SU-DHL-6 (cell line): Measurements from ENCODE around the gene LRRC10.

ENCODE experiments used
- EZH2phosphoT487 ChIP-seq: fragments of 200-600 bp; sonication (generic), shearing (Covaris generic); conservative IDR thresholded peaks from 2 replicates; pipeline ENCODE4 v1.6.1; 2018; ENCODE audit warnings: mild to moderate bottlenecking, antibody characterized with exemption, low read length, moderate library complexity, mixed read lengths
- TF ChIP-seq, protein P1 (sequence below): fragments of 200-600 bp; sonication (generic); IDR thresholded peaks from one replicate; pipeline ENCODE4 v1.5.1; 2017; ENCODE audit warnings: antibody characterized with exemption, mild to moderate bottlenecking, low read length, moderate library complexity; ENCODE audit not compliant: insufficient read depth, poor library complexity, severe bottlenecking

DNA sequence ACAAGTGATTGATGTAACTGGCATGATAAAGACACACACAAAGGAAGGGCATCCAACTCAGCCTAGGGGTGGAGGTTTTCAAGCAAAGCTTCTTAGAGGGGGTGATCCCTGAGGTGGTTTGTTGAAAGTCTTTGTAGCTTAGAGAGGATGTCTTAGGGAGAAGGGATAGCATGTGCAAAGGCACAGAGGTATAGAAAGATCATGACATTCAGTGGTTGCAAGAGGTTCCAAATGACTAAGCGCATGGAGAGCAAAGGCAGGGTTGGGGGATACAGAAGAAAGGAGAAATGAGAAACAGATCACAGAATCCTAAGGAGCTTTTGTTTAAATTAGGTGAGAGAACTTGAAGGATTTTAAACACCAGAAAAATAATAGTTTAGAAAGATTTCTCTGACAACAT, 30.6 kb downstream of the LRRC10 start:
- TF ChIP-seq, protein P1, sequence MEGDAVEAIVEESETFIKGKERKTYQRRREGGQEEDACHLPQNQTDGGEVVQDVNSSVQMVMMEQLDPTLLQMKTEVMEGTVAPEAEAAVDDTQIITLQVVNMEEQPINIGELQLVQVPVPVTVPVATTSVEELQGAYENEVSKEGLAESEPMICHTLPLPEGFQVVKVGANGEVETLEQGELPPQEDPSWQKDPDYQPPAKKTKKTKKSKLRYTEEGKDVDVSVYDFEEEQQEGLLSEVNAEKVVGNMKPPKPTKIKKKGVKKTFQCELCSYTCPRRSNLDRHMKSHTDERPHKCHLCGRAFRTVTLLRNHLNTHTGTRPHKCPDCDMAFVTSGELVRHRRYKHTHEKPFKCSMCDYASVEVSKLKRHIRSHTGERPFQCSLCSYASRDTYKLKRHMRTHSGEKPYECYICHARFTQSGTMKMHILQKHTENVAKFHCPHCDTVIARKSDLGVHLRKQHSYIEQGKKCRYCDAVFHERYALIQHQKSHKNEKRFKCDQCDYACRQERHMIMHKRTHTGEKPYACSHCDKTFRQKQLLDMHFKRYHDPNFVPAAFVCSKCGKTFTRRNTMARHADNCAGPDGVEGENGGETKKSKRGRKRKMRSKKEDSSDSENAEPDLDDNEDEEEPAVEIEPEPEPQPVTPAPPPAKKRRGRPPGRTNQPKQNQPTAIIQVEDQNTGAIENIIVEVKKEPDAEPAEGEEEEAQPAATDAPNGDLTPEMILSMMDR: no peak
- TF ChIP-seq EZH2phosphoT487: no peak
